PFSK-1 (cell line): Measurements from ENCODE around the gene SELENOV.

ENCODE experiments used
- POLR2AphosphoS5 ChIP-seq: IDR thresholded peaks from 2 replicates; pipeline ENCODE4 v1.6.1; 2012; ENCODE audit warnings: low read depth, mild to moderate bottlenecking, control low read depth, low read length, moderate library complexity
- TAF1 ChIP-seq: IDR thresholded peaks from 2 replicates; pipeline ENCODE4 v1.6.1; 2012; ENCODE audit warnings: low read length, control low read depth, borderline replicate concordance; ENCODE audit not compliant: insufficient read depth
- TF ChIP-seq, protein P1 (sequence below), 2 experiments: IDR thresholded peaks; 2 replicates each; pipeline versions ENCODE4 v1.6.1 to v1.8.0; 2011 to 2012; ENCODE audit warnings: low read depth in 2 of 2, low read length in 2 of 2, control low read depth in 1 of 2, inconsistent platforms in 1 of 2, mild to moderate bottlenecking in 1 of 2, moderate library complexity in 1 of 2; ENCODE audit not compliant: insufficient read depth in 1 of 2

DNA sequence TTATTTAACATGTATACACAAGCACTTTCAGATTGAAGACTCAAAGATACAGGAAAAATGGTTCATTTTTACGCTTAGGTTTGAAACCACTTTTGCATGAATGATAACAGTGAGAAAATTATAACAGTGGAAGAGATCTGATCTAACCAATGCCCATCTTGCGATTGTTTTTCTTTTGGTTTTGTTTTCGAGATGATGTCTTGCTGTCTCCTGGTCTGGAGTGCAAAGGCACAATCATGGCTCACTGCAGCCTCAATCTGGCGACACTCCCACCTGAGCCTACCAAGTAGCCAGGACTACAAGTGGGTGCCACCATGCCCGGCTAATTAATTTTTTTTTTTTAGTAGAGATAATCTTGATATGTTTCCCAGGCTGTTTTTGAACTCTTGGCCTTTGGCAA is 35.3 kb downstream of the SELENOV start:
- TF ChIP-seq TAF1: no peak
- no peak for TF ChIP-seq POLR2AphosphoS5
- TF ChIP-seq, protein P1, sequence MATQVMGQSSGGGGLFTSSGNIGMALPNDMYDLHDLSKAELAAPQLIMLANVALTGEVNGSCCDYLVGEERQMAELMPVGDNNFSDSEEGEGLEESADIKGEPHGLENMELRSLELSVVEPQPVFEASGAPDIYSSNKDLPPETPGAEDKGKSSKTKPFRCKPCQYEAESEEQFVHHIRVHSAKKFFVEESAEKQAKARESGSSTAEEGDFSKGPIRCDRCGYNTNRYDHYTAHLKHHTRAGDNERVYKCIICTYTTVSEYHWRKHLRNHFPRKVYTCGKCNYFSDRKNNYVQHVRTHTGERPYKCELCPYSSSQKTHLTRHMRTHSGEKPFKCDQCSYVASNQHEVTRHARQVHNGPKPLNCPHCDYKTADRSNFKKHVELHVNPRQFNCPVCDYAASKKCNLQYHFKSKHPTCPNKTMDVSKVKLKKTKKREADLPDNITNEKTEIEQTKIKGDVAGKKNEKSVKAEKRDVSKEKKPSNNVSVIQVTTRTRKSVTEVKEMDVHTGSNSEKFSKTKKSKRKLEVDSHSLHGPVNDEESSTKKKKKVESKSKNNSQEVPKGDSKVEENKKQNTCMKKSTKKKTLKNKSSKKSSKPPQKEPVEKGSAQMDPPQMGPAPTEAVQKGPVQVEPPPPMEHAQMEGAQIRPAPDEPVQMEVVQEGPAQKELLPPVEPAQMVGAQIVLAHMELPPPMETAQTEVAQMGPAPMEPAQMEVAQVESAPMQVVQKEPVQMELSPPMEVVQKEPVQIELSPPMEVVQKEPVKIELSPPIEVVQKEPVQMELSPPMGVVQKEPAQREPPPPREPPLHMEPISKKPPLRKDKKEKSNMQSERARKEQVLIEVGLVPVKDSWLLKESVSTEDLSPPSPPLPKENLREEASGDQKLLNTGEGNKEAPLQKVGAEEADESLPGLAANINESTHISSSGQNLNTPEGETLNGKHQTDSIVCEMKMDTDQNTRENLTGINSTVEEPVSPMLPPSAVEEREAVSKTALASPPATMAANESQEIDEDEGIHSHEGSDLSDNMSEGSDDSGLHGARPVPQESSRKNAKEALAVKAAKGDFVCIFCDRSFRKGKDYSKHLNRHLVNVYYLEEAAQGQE (IDR thresholded peaks at IDR 0.05; ENCODE audit: insufficient read depth in 1 of 2, low read depth in 2 of 2, low read length in 2 of 2): no peak
